Endothelial cell (in vitro differentiated cells): ENCODE data around the gene TMEM39A. TPM values are rescaled to one million over a fixed set of nuclear protein-coding genes. Genes with fewer than 3 reads are reported as not detected.

Experiments
- DNase-seq: peaks from one replicate; pipeline ENCODE4 v3.0.0; 2021; ENCODE audit warnings: low spot score
- H3K27ac Mint-ChIP-seq: one replicate; pipeline ENCODE4 v1.8.0; 2021; ENCODE audit warnings: mixed read lengths, inconsistent platforms; ENCODE audit not compliant: unreplicated experiment
- H3K27me3 Mint-ChIP-seq: one replicate; pipeline ENCODE4 v1.8.0; 2021; ENCODE audit warnings: mild to moderate bottlenecking, moderate library complexity, mixed read lengths, inconsistent platforms; ENCODE audit not compliant: unreplicated experiment
- H3K36me3 Mint-ChIP-seq: one replicate; pipeline ENCODE4 v1.8.0; 2021; ENCODE audit warnings: mild to moderate bottlenecking, low read depth, mixed read lengths, inconsistent platforms; ENCODE audit not compliant: unreplicated experiment
- H3K4me1 Mint-ChIP-seq: one replicate; pipeline ENCODE4 v1.8.0; 2021; ENCODE audit warnings: mild to moderate bottlenecking, mixed read lengths, inconsistent platforms; ENCODE audit not compliant: unreplicated experiment
- H3K4me3 Mint-ChIP-seq: one replicate; pipeline ENCODE4 v1.8.0; 2021; ENCODE audit warnings: mild to moderate bottlenecking, mixed read lengths, inconsistent platforms; ENCODE audit not compliant: unreplicated experiment
- H3K9me3 Mint-ChIP-seq: one replicate; pipeline ENCODE4 v1.8.0; 2021; ENCODE audit warnings: mixed read lengths, inconsistent platforms; ENCODE audit not compliant: unreplicated experiment
- CTCF ChIP-seq: fragments of 200-600 bp; sonication (generic); IDR thresholded peaks from one replicate; pipeline ENCODE4 v1.5.0; 2021; ENCODE audit warnings: antibody characterized with exemption; ENCODE audit not compliant: unreplicated experiment
- total RNA-seq: library from RNA; stranded (reverse); fragmentation: NEBNext Ultra II Directional; extraction: Animal tissue kit (Norgen Biotek cat#: 25700); gene quantifications from one replicate; pipeline ENCODE4 v1.2.1, GENCODE V29; 2021; ENCODE audit not compliant: unreplicated experiment

The TMEM39A gene
- total RNA-seq, 1 donor from 2014 or later, result 30.5 TPM

- peaks cover 8% of the 10 kb centered on the region for H3K36me3 Mint-ChIP-seq
- no peak overlapping the region for H3K27ac Mint-ChIP-seq
- DNase-seq, result no peak
- H3K9me3 Mint-ChIP-seq, result no peaks in the 10 kb centered on the region
- H3K4me1 Mint-ChIP-seq, result peaks cover 4% of the 10 kb centered on the region
- TF ChIP-seq CTCF, result no peak
- H3K4me3 Mint-ChIP-seq, result no peak overlapping the region
- H3K27me3 Mint-ChIP-seq, result peaks cover 1% of the 10 kb centered on the region
These were observed 6.2 kb downstream of the TMEM39A start for GRCh38 chr3:119457246-119457645.

GRCh38 chr3:119456469-119456868 lies 6.9 kb downstream of the TMEM39A start:
- Mint-ChIP-seq H3K4me1 (no peaks in the 10 kb centered on the region), H3K27me3 (peaks cover 1% of the 10 kb centered on the region), H3K27ac (peak overlapping the region; percentile 25), H3K36me3 (peaks cover 11% of the 10 kb centered on the region), H3K4me3 (no peak overlapping the region), H3K9me3 (no peaks in the 10 kb centered on the region)
- TF ChIP-seq CTCF, result no peak
- no peak for DNase-seq

GRCh38 chr3:119453822-119454221 lies 9.6 kb downstream of the TMEM39A start:
- peaks cover 11% of the 10 kb centered on the region for H3K36me3 Mint-ChIP-seq
- no peaks in the 10 kb centered on the region for H3K4me1 Mint-ChIP-seq
- no peak for TF ChIP-seq CTCF

GRCh38 chr3:119444590-119444989 lies 18.8 kb downstream of the TMEM39A start:
- Mint-ChIP-seq H3K36me3 (peaks cover 3% of the 10 kb centered on the region), H3K27me3 (no peaks in the 10 kb centered on the region), H3K4me1 (no peaks in the 10 kb centered on the region), H3K4me3 (no peak overlapping the region), H3K9me3 (no peaks in the 10 kb centered on the region), H3K27ac (no peak overlapping the region)
- no peak for DNase-seq
- TF ChIP-seq CTCF, result no peak

More at GRCh38 chr3:119453822-119454221, 9.6 kb downstream of the TMEM39A start:
- H3K4me3 Mint-ChIP-seq, result no peak overlapping the region
- no peaks in the 10 kb centered on the region for H3K27me3 Mint-ChIP-seq
- H3K27ac Mint-ChIP-seq, result no peak overlapping the region
- no peak for DNase-seq
- H3K9me3 Mint-ChIP-seq, result no peaks in the 10 kb centered on the region

- Mint-ChIP-seq H3K27me3 (no peaks in the 10 kb centered on the region), H3K36me3 (peaks cover 4% of the 10 kb centered on the region), H3K9me3 (no peaks in the 10 kb centered on the region), H3K4me1 (no peaks in the 10 kb centered on the region), H3K4me3 (no peak overlapping the region), H3K27ac (no peak overlapping the region)
- TF ChIP-seq CTCF, result no peak
- no peak for DNase-seq
These were observed 20.2 kb downstream of the TMEM39A start for GRCh38 chr3:119443179-119443578.
